AG10803 (cell line): ENCODE results near the gene DGLUCY.
"Not testable (repeated sequence)": the region's sequence is repeated elsewhere in the genome, so short reads cannot be mapped to it uniquely, and the experiment has no call there.

Source experiments
- DNase-seq: peaks from one replicate; pipeline ENCODE4 v3.0.0; 2010; ENCODE audit warnings: low read depth
- H3K4me3 ChIP-seq: 2 replicates; pipeline ENCODE4 v1.5.1; 2011; ENCODE audit warnings: mild to moderate bottlenecking, low read length, control low read depth
- CTCF ChIP-seq: conservative IDR thresholded peaks from 2 replicates; pipeline ENCODE4 v1.5.1; 2011; ENCODE audit warnings: mild to moderate bottlenecking, low read length, control low read depth, inconsistent platforms

Gene DGLUCY

DNA sequence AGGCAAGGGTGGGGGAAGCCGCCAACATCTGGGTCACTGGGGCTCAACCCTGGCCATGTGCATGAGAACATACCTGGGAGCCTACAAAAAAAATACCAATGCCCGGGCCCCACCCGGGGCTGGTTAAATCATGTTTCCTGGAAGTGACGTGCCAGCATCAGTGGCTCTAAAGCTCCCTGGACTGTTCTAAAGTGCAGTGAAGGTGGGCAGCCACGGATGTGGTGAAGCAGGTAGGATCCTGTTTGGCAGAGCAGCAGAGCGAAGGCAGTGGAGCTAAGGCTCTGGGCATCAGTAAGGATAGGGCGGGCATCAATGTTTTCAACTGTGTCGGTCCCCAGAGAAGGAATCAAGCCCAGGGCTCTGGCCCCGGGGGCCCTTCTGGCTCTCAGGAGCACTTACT is 131.2 kb downstream of the DGLUCY start:
- no peak for TF ChIP-seq CTCF
- no peak for DNase-seq
- no peak overlapping the region; the same call in 1 of the 2 replicates for H3K4me3 ChIP-seq

DNA sequence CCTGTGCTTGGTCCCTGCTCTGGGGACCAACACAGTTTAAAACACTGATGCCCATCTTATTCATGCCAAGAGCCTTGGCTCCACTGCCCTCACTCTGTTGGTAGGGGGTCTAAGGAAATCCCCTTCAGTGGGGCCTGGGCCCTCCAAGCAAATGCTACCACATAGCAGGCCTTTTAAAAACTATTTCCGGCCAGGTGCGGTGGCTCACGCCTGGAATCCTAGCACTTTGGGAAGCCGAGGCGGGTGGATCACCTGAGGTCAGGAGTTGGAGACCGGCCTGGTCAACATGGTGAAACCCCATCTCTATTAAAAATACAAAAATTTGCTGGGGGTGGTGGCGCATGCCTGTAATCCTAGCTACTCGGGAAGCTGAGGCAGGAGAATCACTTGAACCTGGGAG is 131.7 kb downstream of the DGLUCY start:
- not testable (repeated sequence) for H3K4me3 ChIP-seq

DNA sequence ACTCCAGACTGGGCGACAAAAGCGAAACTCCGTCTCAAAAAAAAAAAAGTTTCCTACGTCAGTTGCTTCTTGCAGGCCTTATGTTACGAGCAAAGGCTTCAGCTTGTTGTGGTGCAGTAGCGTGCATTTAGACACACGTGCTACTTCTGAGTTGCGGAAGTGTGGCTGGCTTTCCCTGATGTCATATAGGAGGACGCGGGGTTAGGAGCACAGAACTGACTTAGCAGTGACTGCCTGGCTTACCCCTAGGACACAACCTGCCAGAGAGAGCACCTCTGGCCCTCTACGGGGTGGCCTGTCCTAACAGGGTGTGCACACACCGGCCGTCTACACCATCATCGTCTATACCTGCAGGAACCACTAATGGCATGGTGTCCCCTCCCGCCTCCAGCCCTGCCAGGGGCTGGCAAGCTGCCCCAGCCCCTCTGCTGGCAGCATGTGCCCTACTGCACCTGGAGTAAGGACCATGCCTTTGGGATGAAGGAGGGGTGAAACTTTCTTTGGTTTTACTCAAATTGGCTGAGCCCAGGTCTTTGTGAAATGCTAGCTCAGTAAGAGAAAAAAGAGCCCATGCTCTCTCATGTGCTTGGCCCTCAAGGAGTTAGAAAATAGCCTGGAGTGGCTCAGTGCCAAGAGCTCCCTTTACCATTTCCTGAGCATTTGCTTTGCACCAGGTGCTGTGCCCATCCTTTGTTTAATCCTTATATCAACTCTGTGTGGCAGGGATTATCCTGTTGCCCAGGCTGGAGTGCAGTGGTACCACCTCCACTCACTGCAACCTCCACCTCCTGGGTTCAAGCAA is 132.4 kb downstream of the DGLUCY start:
- no peak for TF ChIP-seq CTCF
- no peak for DNase-seq
- no peak overlapping the region for H3K4me3 ChIP-seq

More for the DNA sequence above, 131.7 kb downstream of the DGLUCY start:
- DNase-seq: not testable (repeated sequence)

DNA sequence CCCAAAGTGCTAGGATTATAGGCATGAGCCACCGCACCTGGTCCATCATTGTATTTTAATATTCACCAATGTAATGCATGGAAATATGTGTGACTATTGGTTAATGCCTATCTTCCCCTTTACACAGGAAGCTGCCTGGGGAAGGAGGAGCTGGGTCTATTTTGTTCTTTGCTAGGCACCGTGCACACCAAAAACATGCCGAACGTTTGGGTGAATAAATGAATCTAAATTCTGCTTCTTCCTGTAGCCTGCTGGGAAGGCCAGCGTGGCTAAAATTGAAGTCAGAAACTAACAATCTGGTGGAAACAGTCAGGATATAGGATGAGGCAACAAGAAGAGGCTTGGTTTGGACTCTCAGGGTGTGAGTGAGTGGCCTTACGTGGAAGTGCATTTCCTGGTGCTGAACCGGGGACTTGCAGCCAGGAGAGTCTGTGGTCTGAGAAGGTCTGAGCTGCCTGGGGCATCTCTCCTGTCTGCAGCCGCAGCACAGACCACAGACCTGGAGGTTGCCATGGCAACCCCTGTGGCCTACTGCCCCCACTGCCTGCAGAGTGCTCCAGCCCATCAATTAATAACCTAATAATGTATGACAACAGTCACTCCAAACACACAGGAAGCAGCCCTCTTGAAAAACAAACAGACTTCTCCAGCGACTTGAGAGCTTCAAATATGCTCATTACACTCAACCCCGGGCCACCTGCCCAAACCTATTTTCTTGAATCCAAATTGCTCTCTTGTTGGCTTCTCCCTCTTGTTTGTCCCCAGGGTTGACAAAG is 136.2 kb downstream of the DGLUCY start:
- no peak for TF ChIP-seq CTCF
- no peak overlapping the region for H3K4me3 ChIP-seq
- peak; percentile 56 for DNase-seq

DNA sequence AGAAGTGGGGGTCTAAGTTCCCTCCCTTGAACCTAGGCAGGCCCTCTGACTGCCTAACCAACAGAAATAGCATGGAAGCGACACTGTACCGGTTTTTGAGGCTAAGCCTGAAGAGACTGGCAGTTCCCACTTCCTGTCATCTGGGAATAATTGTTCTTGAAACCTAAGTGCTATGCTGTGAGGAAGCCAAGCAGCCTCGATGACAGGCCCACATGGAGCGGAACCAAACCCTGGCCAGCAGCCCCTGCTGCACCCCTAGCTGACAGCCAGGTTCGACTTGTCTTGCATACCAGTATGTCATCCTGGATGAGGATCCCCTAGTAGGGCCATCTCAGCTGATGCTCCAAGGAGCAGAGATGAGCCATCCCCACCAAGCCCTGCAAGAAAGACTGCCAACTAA is 137.0 kb downstream of the DGLUCY start:
- DNase-seq: peak; percentile 76
- H3K4me3 ChIP-seq: no peak overlapping the region
- TF ChIP-seq CTCF: no peak

DNA sequence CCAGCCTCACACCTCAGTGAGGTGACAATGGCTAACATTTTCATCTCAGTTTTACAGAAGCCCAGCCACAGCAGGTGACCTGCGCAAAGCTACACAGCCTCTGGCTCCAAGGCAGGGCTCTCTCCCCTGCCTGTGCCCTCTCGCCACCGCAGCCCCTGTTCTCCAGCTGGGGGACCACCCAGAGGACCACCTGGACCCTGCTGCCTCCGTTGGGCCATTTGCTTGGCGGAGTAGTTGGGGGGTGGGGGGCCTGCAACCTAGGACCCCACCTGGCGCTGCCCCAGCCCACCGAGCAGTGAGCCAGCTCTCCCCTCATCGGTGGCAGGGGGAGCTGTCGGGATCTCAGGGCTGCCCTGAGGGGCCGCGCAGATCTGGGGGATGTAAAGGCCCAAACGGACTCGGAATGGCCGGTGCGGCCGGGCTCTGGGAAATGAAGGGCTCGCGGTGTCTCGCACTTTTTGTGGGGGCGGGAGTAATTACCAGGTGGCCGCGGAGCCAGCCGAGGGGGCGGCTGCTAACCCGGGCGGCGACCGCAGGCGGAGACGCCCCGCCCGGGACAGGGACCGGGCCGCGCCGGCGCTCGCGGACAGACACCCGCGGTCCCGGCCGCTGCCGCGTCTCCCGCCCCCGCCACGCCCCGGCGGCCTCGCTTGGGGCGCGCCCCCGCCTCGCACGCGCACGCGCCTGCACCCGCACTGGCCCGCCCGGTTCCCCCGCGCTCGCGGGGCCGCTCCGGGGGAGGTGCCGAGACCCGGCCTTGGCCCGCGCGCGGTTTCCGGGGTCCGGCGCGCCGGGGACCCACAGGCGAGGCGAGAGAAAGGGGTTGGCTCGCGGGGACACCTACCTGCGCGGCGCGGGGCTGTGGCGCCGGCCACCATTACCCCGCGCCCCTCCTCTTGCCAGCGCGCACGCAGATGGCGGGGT is 139.3 kb downstream of the DGLUCY start:
- no peak for TF ChIP-seq CTCF
- DNase-seq: no peak
- H3K4me3 ChIP-seq: peak overlapping the region; percentile 57

DNA sequence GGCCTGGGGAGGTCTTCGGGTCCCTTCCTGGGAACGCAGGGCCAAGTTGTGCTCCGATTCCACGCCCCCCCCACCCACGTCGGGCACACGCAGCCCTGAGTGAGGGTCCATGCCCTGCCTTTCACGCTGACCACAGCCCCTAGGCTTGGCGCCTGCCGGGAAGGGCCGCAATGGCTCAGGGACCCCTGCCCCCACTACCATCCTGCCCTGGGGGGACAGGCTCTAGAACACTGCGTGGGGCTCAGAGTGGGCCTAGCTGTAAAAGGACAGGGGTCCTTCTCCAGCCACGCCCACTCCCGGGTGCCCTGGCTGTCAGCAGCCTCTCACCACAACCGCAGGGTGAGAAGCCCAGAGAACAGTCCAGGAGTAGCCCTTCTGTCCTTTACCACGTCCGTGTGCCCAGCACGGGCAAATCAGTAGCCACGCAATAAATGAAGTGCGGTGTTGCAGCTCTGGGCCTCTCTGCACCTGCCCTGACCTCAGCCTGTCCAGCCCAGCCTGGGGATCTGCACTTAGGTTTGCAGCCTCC is 140.0 kb downstream of the DGLUCY start:
- TF ChIP-seq CTCF: no peak
- DNase-seq: no peak
- H3K4me3 ChIP-seq: peak overlapping the region; percentile 37
